Subcutaneous adipose tissue (tissue), 4 donors: Measurements from ENCODE around the gene AAR2. TPM values are rescaled to one million over a fixed set of nuclear protein-coding genes. Genes with fewer than 3 reads are reported as not detected.

ENCODE experiments used
- total RNA-seq, 4 donors: library from RNA; depleted of rRNA; stranded (reverse); fragments of >200 nt; gene quantifications; one replicate each; pipeline ENCODE4 v1.1.0, GENCODE V29; 2016
- TF ChIP-seq, protein P1 (sequence below): fragments of 450-650 bp; IDR thresholded peaks from one replicate; pipeline ENCODE4 v1.5.1; 2016; ENCODE audit warnings: low read depth, mild to moderate bottlenecking, control low read depth, antibody characterized with exemption, moderate library complexity

AAR2 gene
- total RNA-seq, 4 donors from 2014 or later, result 25.2 to 32.4 (median 30.1) TPM

DNA sequence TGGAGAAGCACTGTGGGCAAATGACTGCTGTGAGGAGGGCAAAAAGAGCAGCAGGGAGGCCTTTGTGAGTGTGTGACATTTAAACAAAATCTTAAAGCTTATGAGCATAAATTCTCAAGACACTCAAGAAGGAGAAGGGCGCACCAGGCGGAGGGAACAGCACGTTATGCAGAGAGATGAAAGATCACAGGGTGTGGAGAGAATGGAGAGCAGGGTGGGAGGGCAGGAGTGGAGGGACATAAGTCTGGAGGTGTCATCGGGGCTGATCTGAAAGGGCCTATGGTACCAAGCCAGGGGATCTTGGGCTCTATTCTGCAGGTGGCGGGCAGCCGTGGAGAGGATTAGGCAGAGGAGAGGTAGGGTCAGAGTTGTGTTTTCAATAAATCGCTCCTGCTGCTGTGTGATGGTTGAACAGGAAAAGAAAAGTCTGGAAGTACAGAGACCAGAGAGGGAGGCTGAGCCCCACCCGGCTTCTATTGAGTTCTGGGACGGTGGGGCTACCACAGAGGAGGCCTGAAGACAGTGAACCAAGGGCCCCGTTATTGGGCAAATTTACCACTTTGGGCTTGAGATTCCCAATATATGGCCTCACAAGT is 45.6 kb downstream of the AAR2 start:
- TF ChIP-seq, protein P1, sequence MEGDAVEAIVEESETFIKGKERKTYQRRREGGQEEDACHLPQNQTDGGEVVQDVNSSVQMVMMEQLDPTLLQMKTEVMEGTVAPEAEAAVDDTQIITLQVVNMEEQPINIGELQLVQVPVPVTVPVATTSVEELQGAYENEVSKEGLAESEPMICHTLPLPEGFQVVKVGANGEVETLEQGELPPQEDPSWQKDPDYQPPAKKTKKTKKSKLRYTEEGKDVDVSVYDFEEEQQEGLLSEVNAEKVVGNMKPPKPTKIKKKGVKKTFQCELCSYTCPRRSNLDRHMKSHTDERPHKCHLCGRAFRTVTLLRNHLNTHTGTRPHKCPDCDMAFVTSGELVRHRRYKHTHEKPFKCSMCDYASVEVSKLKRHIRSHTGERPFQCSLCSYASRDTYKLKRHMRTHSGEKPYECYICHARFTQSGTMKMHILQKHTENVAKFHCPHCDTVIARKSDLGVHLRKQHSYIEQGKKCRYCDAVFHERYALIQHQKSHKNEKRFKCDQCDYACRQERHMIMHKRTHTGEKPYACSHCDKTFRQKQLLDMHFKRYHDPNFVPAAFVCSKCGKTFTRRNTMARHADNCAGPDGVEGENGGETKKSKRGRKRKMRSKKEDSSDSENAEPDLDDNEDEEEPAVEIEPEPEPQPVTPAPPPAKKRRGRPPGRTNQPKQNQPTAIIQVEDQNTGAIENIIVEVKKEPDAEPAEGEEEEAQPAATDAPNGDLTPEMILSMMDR, result no peak

DNA sequence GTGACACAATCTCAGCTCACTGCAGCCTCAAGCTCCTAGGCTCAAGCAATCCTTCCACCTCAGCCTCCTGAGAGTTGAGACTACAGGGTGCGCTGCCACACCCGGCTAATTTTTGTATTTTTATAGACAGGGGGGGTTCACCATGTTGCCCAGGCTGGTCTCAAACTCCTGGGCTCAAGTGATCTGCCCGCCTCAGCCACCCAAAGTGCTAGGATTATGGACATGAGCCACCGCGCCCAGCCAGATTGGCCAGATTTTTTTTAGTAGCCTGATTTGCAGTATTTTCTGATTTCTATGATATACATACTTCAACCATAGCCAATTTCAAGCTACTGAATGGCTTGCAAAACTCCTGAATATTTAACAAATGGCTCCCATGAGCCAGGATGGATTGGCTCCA is 48.5 kb downstream of the AAR2 start:
- TF ChIP-seq, protein P1, result no peak

DNA sequence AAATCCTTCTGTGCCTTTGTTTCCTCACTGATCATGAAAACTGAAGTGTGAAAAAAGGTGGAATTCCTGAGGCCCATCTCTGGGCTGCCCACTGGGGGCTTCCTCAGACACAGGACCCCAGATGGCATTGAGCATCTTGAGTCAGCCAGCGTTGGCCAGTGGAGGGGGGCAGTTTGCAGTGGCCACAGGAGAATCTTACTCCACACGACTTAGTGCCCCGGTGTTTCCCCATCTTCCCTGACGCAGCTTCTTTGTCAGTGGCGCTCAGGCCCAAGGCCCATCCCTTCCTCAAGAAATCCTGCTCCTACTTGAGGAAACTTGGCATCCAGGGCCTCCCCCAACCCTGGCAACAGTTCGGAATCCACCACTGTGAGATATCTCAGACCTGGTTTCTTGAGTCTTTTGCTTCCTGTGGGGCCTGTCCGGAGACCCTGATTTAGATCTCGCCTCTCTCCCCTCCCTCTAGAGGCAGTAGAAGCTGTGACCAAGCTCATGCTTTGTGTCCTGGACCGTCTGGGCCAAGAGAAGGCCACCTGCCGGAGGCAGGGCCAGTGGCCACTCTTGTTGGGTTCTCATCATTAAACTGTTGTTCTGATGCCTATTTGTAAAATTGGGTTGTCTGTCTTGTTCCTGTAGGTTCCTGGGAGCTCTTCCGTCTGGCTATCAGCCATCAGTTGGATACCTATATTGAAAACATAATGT is 49.6 kb downstream of the AAR2 start:
- TF ChIP-seq, protein P1, result no peak

DNA sequence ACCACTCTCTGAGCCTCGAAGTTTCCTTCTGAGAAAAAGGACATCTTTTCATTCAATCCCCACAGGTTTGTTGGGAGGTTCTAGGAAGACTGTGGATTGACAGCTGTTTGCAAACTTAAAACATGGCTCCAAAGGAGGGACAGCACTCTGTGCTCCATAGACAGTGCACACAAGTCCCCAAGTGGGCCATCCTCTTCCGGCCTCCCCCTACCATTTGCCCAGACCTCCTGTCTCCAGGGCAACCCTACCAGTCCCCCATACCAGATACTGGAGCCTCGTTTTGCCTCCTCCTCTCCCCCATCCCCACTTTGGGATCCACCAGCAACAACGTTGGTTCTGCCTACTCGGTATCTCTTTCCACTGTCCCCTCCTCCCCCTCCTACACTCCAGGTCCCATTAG is 61.4 kb downstream of the AAR2 start:
- TF ChIP-seq, protein P1, result no peak

DNA sequence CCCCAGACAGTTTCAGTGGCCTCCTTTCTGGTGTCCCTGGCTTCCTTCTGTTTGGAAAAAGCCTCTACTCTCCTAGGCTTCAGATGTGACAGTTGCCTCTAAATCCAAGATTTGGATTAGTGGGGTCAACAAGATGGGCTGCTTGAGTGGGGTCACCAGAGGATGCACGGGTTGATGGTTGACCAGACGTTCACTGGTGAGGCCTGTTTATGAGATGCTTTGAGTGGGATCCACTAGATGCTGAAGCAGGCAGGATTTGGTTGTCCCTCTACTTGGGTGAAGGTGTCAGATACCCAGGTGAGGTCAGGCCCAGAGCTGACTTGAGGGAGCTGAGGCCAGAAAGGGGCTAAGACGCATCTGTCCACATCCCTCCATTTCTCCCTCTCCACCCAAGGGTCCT is 61.8 kb downstream of the AAR2 start:
- TF ChIP-seq, protein P1, result no peak

DNA sequence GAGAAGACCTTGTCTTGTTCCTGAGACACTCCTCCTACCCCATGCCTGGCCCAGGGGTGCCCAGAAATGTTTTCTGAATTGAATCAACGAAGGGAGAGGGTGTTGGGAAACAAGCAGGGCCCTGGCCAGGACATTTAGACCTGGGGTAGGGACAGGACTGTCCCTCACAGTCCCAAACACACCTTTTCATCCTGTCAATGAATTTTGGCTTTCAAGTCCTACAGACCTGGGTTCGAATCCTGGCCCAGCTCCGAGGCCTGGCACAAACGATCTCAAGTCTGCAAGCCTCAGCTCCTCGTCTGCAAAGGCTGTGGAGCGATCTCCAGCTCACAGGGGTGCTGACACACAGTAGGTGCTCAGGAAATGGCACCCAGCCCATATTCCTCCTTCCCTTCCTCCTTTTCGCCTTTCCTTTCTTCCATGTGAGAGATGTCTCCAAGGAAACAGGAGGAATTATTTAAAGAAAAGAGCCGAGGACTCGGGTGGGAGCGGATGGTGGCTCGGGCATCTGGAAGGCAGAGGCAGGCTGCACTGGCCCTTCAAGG is 62.6 kb downstream of the AAR2 start:
- TF ChIP-seq, protein P1, result no peak

DNA sequence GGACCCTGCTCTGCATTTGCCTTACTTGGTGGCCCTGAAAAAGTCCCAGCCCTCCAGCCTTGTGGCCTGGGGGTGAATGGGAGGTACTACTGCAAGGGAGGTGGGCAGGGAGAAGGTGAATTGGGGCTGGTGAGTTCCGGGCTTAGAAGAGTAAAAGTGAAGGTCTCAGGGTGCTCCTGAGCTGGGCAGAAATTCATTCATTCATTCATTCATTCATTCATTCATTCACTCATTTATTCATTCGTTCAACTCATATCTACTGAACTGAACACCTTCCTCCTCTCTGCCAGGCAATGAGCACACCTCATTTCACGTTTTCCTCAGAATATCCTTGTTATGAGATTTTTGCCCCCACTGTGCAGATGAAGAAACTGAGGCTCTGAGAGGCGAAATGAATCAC is 63.2 kb downstream of the AAR2 start:
- TF ChIP-seq, protein P1, result no peak
